SK-N-MC (cell line): ENCODE data around the gene GMDS.

Experiments used
- DNase-seq: peaks from one replicate; pipeline ENCODE4 v3.0.0-alpha.2; 2011; ENCODE audit warnings: low read depth, low spot score
- H3K27ac ChIP-seq: fragments of 200-600 bp; sonication (generic); 2 replicates; pipeline ENCODE4 v1.5.1; 2016; ENCODE audit warnings: mixed run types
- H3K36me3 ChIP-seq: fragments of 200-600 bp; sonication (generic); 2 replicates; pipeline ENCODE4 v1.6.1; 2017; ENCODE audit warnings: antibody characterized with exemption, low read length, mixed read lengths; ENCODE audit not compliant: insufficient read depth
- H3K4me3 ChIP-seq: fragments of 200-600 bp; sonication (generic); 2 replicates; pipeline ENCODE4 v1.5.1; 2016
- H3K9ac ChIP-seq: fragments of 200-600 bp; sonication (generic); 2 replicates; pipeline ENCODE4 v1.8.0; 2017; ENCODE audit warnings: mixed run types, mixed read lengths; ENCODE audit not compliant: insufficient read length
- H3K9me3 ChIP-seq: fragments of 200-600 bp; sonication (generic); 2 replicates; pipeline ENCODE4 v1.6.1; 2017; ENCODE audit warnings: low read depth, mild to moderate bottlenecking, antibody characterized with exemption, low read length, moderate library complexity, mixed read lengths
- EZH2 ChIP-seq: fragments of 200-600 bp; sonication (generic); IDR thresholded peaks from one replicate; pipeline ENCODE4 v1.6.1; 2017; ENCODE audit warnings: antibody characterized with exemption
- FOXP2 ChIP-seq: optimal IDR thresholded peaks from 2 replicates; pipeline ENCODE3; 2011; ENCODE audit warnings: mild to moderate bottlenecking, moderate library complexity; ENCODE audit not compliant: insufficient read depth; ENCODE audit errors: extremely low read length, control extremely low read depth
- POLR2AphosphoS5 ChIP-seq: IDR thresholded peaks from 2 replicates; pipeline ENCODE4 v1.6.1; 2012; ENCODE audit warnings: mild to moderate bottlenecking, low read depth, low read length, borderline replicate concordance

Gene GMDS

DNA sequence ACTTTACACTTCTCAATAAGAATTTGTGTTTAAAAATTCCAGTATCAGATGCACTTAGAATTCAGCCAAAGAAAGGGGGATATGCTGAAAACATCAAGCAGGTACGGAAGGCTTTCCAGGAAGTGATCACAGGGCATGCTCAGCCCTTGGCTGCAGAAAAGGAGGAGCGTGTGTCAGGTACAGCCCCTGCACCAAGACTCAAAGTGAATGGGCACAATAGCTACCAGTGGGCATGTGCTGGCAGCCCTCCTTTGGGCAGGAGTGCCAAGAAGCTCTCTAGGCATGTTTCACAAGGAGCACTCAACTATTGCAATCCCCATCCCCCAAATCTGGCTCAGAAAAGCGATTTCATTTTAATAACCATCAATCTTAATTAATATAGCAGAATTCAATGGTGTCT is 298.8 kb downstream of the GMDS start:
- no peaks in the 10 kb centered on the region for H3K36me3 ChIP-seq
- no peak overlapping the region for H3K9ac ChIP-seq
- DNase-seq, result no peak

DNA sequence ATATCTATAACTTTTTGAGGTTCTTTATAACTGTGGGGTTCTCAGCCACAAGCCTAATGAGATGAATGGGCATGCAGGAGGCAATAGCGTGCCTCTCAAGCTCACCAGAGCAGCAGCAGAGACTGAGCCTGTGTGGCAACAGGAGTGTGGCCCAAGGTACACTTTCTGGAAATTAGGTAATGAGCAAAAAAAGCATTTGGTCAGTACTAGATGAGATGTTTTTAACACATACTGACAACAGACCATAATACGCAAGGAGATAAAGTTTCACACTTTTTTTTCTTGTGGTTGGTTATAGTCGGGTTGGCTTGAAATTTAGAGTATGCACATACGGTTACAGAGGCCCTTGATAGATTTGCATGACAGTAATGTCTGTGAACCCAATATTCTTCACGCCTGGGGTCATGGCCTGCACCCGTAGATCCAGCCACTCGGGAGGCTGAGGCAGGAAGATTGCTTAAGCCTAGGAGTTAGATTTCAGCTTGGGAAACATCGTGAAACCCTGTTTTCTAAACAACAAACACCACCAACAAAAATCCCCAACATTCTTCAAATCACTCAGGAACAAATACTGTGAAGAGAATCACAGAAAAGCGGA is 300.1 kb downstream of the GMDS start:
- DNase-seq, result no peak
- Histone ChIP-seq H3K36me3 (no peaks in the 10 kb centered on the region), H3K27ac (no peak overlapping the region), H3K9me3 (no peaks in the 10 kb centered on the region), H3K9ac (no peak overlapping the region), H3K4me3 (no peak overlapping the region)
- TF ChIP-seq POLR2AphosphoS5 (no peak), FOXP2 (no peak), EZH2 (no peak)

More for the DNA sequence above, 298.8 kb downstream of the GMDS start:
- TF ChIP-seq EZH2 (no peak), POLR2AphosphoS5 (no peak), FOXP2 (no peak)
- no peak overlapping the region for H3K27ac ChIP-seq
- H3K4me3 ChIP-seq, result no peak overlapping the region
- no peaks in the 10 kb centered on the region for H3K9me3 ChIP-seq

DNA sequence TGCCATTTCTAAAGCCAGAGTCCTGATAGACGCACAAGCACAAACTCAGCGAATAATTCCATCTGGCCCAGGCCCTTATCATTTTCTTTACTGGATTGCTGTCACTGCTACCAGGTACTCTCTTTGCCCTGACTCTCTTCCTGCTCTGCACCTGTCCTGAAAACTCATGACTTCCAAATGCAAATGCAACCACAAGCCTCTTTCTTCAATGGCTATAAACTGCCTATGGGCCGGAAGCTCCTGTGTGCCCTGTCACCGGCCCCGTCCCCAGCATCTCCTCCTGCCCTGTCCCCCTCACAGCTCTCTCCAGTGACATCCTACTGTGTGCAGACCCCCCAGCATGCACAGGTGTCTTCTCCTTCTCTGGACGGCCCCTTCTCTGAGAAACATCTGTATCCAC is 302.6 kb downstream of the GMDS start:
- TF ChIP-seq FOXP2 (no peak), POLR2AphosphoS5 (no peak), EZH2 (no peak)
- H3K9me3 ChIP-seq, result no peaks in the 10 kb centered on the region
- H3K9ac ChIP-seq, result no peak overlapping the region
- H3K27ac ChIP-seq, result no peak overlapping the region
- H3K36me3 ChIP-seq, result no peaks in the 10 kb centered on the region
- no peak for DNase-seq
- no peak overlapping the region for H3K4me3 ChIP-seq

DNA sequence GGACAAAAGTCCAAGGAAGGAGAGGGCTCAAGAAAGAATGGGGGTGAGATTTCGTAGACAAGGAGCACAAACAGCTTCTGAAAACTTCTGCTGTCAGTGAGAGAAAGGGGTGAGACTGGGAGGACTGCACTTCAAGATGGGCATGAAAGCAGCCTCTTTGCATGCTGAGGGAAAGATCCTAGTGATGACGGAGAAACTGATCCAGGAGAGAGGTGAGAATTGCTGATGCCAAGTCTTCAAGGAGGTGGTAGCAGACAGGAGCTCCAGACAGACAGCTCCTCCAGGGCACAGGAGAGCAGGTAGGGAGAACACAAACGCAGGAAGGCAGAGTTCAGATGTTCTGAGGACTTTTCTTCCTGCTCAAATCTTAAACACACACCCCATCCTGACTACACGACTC is 303.9 kb downstream of the GMDS start:
- Histone ChIP-seq H3K9ac (no peak overlapping the region), H3K27ac (no peak overlapping the region), H3K36me3 (no peaks in the 10 kb centered on the region), H3K4me3 (no peak overlapping the region), H3K9me3 (no peaks in the 10 kb centered on the region)
- DNase-seq, result no peak
- no peak for TF ChIP-seq EZH2
- no peak for TF ChIP-seq FOXP2
- TF ChIP-seq POLR2AphosphoS5, result no peak

DNA sequence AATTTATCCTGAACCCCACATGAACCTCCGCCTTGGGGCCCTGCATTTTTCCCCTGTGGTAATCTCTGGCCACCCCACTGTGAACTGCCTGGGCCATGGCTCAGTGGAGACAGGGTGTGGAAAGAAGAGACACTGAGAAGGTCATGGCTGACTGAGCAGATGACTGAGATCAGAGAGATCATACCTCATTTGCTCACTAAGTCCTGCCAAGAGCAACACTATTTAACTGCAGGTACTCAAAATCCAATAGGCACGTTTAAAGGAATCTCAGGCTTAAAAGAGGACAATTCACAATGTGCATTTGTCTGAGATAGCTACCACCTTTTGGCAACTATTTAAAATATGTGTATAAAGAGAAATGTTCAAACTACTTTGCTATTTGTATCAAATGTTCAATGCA is 305.0 kb downstream of the GMDS start:
- no peaks in the 10 kb centered on the region for H3K36me3 ChIP-seq
- no peak overlapping the region for H3K9ac ChIP-seq
- H3K9me3 ChIP-seq, result no peaks in the 10 kb centered on the region
- no peak overlapping the region for H3K27ac ChIP-seq
- no peak for DNase-seq
- no peak overlapping the region for H3K4me3 ChIP-seq
- no peak for TF ChIP-seq EZH2
- TF ChIP-seq FOXP2, result no peak
- no peak for TF ChIP-seq POLR2AphosphoS5

DNA sequence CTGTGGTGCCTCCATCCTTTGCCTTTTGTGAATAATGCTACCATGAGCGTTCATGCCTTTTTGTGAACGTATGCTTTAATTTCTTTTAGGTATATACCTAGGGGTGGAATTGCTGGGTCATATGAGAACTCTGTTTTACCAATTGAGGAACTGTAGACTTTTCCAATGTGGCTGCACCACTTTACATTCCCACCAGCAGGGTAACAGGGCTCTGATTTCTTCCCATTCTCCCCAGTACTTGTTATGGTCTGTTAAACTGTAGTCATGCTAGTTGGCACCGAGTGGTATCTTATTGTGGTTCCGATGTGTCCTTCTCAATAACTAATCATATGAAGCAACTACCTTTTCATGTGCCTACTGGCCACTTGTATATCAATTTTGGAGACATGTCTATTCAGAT is 312.1 kb downstream of the GMDS start:
- TF ChIP-seq POLR2AphosphoS5 (no peak), FOXP2 (no peak), EZH2 (no peak)
- Histone ChIP-seq H3K9me3 (no peaks in the 10 kb centered on the region), H3K27ac (no peak overlapping the region), H3K36me3 (no peaks in the 10 kb centered on the region), H3K9ac (no peak overlapping the region), H3K4me3 (no peak overlapping the region)
- DNase-seq, result no peak

DNA sequence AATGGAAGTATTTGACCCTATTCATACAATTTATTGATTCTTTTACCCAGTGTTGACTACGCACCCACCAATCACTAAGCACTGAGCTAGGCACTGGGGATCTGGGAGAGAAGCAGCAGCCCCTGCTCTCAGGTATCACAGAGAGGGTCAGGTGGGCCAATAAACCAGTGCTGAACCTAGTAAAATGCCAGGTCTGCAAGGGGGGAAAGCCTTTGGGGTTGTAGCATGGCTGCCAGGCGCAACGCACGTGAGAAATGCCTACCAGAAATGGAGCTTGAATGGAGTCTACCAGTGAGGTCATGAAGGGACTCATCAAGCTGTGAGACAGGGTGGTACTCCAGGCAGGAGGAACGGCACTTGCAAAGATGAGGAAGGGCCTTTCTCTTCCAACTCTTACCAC is 313.6 kb downstream of the GMDS start:
- Histone ChIP-seq H3K9ac (no peak overlapping the region), H3K9me3 (no peaks in the 10 kb centered on the region), H3K4me3 (no peak overlapping the region), H3K27ac (no peak overlapping the region), H3K36me3 (no peaks in the 10 kb centered on the region)
- DNase-seq, result no peak
- TF ChIP-seq EZH2, result no peak
- TF ChIP-seq POLR2AphosphoS5, result no peak
- TF ChIP-seq FOXP2, result no peak

DNA sequence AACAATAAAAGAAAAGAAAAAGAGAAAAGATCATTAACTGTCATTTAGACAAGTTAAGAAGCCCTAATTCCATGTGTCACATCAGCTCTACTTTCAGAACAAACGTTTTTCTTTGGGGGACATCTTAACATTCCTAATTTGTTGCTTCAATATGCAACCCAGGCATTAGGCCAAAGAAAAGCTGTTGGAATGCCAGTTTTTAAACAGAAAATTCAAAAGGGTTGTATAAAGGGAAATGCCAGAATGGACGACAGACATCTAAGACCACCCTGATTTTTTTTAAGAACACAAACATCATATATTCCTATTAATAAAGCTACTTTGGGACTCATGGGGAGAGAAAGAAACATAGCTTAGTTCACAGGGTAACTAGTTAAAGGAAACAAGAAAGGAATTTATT is 315.0 kb downstream of the GMDS start:
- Histone ChIP-seq H3K9me3 (no peaks in the 10 kb centered on the region), H3K4me3 (no peak overlapping the region), H3K36me3 (no peaks in the 10 kb centered on the region), H3K9ac (no peak overlapping the region), H3K27ac (no peak overlapping the region)
- no peak for TF ChIP-seq EZH2
- TF ChIP-seq FOXP2, result no peak
- no peak for TF ChIP-seq POLR2AphosphoS5
- no peak for DNase-seq

DNA sequence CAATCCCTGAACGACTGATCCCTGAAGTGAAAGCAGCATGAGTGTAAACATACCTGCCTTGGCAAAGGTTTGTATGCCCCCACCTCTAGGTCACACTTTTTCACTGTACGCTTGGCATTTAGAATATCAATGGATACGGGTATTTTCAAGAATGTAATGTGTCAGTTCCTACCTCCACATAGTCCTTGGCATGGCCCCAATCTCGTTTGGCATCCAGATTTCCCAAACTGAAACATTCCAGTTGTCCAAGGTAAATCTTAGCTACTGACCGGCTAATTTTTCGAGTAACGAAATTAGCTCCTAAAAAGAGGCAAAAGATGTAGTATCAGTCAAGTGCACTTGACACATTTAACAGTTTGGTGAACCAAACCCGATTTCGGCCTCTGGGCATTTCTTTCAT is 315.5 kb downstream of the GMDS start:
- TF ChIP-seq POLR2AphosphoS5 (no peak), FOXP2 (no peak), EZH2 (no peak)
- DNase-seq, result no peak
- H3K9me3 ChIP-seq, result no peaks in the 10 kb centered on the region
- H3K9ac ChIP-seq, result no peak overlapping the region
- no peak overlapping the region for H3K27ac ChIP-seq
- no peaks in the 10 kb centered on the region for H3K36me3 ChIP-seq
- H3K4me3 ChIP-seq, result no peak overlapping the region
